ENCODE measurements around the gene BPHL. TPM values are rescaled to one million over a fixed set of nuclear protein-coding genes. Genes with fewer than 3 reads are reported as not detected.

The BPHL gene
- total and polyA plus RNA-seq, 10 of the 15 experiments (the other 5 are each of a cell fraction or from before 2014, with no cell fraction given): 8.0 to 17.8 (median 12.4) TPM

GRCh38 chr6:3157131-3157933 lies 38.8 kb downstream of the BPHL start, which contains the start of gene TUBB2A (continued):
- TF ChIP-seq NRF1 (conservative IDR thresholded peaks at IDR 0.05; ENCODE audit: low read depth, low read length) (no peak), POLR2AphosphoS5 (IDR thresholded peaks at IDR 0.05; ENCODE audit: low read length) (peak; percentile 61; the same call in 1 of the 2 replicates), STAT1 (conservative IDR thresholded peaks at IDR 0.05) (no peak), DPF2 (IDR thresholded peaks at IDR 0.05) (peak; percentile 88), CBX3 (IDR thresholded peaks at IDR 0.05; ENCODE audit: borderline replicate concordance, low read depth) (no peak), JUNB (IDR thresholded peaks at IDR 0.05) (no peak), ASH2L (IDR thresholded peaks at IDR 0.05; ENCODE audit: borderline replicate concordance, low read depth) (no peak), NFXL1 (IDR thresholded peaks at IDR 0.05; ENCODE audit: borderline replicate concordance) (no peak), ZNF217 (IDR thresholded peaks at IDR 0.05) (0 out of 2 replicates have a peak, but pooled peaks have one; percentile 61), PRDM15 (CRISPR knock-in tag; IDR thresholded peaks at IDR 0.05) (no peak), BHLHE40 (IDR thresholded peaks at IDR 0.05; ENCODE audit: borderline replicate concordance in 1 of 2, low read depth in 2 of 2, low read length in 1 of 2) (peak; percentile 9 to 61; a peak in 2 of 4 replicates), HCFC1 (IDR thresholded peaks at IDR 0.05; ENCODE audit: low read length) (no peak), TCF3 (IDR thresholded peaks at IDR 0.05; ENCODE audit: borderline replicate concordance, insufficient read depth, low read depth, low read length) (no peak), IKZF1 (conservative IDR thresholded peaks at IDR 0.05) (peak; percentile 68), NR2C1 (IDR thresholded peaks at IDR 0.05) (peak; percentile 10; the same call in 1 of the 2 replicates), GATAD2B (conservative IDR thresholded peaks at IDR 0.05; ENCODE audit: low read depth) (peak; percentile 93), ZNF274 (IDR thresholded peaks at IDR 0.05; ENCODE audit: insufficient read depth, insufficient read length) (no peak), SREBF2 (IDR thresholded peaks at IDR 0.05; ENCODE audit: low read length) (no peak)
- TF ChIP-seq, protein P1, sequence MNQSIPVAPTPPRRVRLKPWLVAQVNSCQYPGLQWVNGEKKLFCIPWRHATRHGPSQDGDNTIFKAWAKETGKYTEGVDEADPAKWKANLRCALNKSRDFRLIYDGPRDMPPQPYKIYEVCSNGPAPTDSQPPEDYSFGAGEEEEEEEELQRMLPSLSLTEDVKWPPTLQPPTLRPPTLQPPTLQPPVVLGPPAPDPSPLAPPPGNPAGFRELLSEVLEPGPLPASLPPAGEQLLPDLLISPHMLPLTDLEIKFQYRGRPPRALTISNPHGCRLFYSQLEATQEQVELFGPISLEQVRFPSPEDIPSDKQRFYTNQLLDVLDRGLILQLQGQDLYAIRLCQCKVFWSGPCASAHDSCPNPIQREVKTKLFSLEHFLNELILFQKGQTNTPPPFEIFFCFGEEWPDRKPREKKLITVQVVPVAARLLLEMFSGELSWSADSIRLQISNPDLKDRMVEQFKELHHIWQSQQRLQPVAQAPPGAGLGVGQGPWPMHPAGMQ (IDR thresholded peaks at IDR 0.05; ENCODE audit: borderline replicate concordance): no peak
- TF ChIP-seq, protein P2, sequence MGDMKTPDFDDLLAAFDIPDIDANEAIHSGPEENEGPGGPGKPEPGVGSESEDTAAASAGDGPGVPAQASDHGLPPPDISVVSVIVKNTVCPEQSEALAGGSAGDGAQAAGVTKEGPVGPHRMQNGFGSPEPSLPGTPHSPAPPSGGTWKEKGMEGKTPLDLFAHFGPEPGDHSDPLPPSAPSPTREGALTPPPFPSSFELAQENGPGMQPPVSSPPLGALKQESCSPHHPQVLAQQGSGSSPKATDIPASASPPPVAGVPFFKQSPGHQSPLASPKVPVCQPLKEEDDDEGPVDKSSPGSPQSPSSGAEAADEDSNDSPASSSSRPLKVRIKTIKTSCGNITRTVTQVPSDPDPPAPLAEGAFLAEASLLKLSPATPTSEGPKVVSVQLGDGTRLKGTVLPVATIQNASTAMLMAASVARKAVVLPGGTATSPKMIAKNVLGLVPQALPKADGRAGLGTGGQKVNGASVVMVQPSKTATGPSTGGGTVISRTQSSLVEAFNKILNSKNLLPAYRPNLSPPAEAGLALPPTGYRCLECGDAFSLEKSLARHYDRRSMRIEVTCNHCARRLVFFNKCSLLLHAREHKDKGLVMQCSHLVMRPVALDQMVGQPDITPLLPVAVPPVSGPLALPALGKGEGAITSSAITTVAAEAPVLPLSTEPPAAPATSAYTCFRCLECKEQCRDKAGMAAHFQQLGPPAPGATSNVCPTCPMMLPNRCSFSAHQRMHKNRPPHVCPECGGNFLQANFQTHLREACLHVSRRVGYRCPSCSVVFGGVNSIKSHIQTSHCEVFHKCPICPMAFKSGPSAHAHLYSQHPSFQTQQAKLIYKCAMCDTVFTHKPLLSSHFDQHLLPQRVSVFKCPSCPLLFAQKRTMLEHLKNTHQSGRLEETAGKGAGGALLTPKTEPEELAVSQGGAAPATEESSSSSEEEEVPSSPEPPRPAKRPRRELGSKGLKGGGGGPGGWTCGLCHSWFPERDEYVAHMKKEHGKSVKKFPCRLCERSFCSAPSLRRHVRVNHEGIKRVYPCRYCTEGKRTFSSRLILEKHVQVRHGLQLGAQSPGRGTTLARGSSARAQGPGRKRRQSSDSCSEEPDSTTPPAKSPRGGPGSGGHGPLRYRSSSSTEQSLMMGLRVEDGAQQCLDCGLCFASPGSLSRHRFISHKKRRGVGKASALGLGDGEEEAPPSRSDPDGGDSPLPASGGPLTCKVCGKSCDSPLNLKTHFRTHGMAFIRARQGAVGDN (IDR thresholded peaks at IDR 0.05): 0 out of 2 replicates have a peak, but pooled peaks have one; percentile 61
